ENCODE results near the gene JAG1. TPM values are rescaled to one million over a fixed set of nuclear protein-coding genes. Genes with fewer than 3 reads are reported as not detected.

JAG1 gene
- total RNA-seq, 1 donor from 2014 or later = 278 TPM

DNA sequence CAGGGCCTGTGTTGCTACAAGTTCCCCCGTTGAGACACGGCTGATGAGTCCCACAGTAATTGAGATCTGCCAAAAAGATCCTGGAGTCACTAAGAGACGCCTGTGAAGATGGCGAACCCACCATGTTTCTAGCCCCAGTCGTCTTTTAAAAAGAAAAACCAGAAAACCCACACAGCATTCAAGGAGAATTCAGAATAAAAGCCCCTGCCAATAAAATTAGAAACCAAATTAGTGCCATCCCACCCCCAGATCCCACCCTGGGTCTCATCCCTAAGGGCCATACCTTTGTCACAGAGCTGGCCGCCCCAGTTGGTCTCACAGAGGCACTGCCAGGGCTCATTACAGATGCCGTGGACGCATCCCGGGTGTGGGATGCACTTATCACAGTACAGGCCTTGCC lies 21.6 kb downstream of the JAG1 start:
- H3K4me1 ChIP-seq (ENCODE audit: insufficient read depth, low read length) = peaks cover 78% of the 10 kb centered on the region
- TF ChIP-seq, protein P1, sequence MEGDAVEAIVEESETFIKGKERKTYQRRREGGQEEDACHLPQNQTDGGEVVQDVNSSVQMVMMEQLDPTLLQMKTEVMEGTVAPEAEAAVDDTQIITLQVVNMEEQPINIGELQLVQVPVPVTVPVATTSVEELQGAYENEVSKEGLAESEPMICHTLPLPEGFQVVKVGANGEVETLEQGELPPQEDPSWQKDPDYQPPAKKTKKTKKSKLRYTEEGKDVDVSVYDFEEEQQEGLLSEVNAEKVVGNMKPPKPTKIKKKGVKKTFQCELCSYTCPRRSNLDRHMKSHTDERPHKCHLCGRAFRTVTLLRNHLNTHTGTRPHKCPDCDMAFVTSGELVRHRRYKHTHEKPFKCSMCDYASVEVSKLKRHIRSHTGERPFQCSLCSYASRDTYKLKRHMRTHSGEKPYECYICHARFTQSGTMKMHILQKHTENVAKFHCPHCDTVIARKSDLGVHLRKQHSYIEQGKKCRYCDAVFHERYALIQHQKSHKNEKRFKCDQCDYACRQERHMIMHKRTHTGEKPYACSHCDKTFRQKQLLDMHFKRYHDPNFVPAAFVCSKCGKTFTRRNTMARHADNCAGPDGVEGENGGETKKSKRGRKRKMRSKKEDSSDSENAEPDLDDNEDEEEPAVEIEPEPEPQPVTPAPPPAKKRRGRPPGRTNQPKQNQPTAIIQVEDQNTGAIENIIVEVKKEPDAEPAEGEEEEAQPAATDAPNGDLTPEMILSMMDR (IDR thresholded peaks at IDR 0.05; ENCODE audit: insufficient read depth, low read depth, low read length) = no peak
- TF ChIP-seq EZH2 (IDR thresholded peaks at IDR 0.05; ENCODE audit: insufficient read depth, low read length) = no peak
- peaks cover 87% of the 10 kb centered on the region for H3K4me1 Mint-ChIP-seq (ENCODE audit: low read depth, unreplicated experiment)
- H3K27ac Mint-ChIP-seq (ENCODE audit: unreplicated experiment) = peak overlapping the region; percentile 82
- H3K9ac ChIP-seq (ENCODE audit: low read length) = peak overlapping the region; percentile 82
- H3K4me3 Mint-ChIP-seq (ENCODE audit: unreplicated experiment) = peak overlapping the region; percentile 73
- H3K9me3 ChIP-seq (ENCODE audit: insufficient read depth, low read depth, low read length) = no peaks in the 10 kb centered on the region
- H2AFZ ChIP-seq (ENCODE audit: low read depth, low read length) = no peak overlapping the region
- DNase-seq (ENCODE audit: low read depth) (no peak), FAIRE-seq (no peak)
- no peaks in the 10 kb centered on the region for H3K9me3 Mint-ChIP-seq (ENCODE audit: unreplicated experiment)
- peak overlapping the region; percentile 77 for H3K4me2 ChIP-seq (ENCODE audit: low read length)
- peaks cover 35% of the 10 kb centered on the region for H3K36me3 Mint-ChIP-seq (ENCODE audit: low read depth, unreplicated experiment)
- peaks cover 28% of the 10 kb centered on the region for H4K20me1 ChIP-seq (ENCODE audit: insufficient read depth, low read length)
- peaks cover 30% of the 10 kb centered on the region for H3K79me2 ChIP-seq (ENCODE audit: insufficient read depth, low read length)
- no peaks in the 10 kb centered on the region for H3K27me3 Mint-ChIP-seq (ENCODE audit: low read depth, unreplicated experiment)
- H3K4me3 ChIP-seq (ENCODE audit: insufficient read depth, low read depth, low read length) = no peak overlapping the region
- H3K27me3 ChIP-seq (ENCODE audit: insufficient read depth, low read length) = no peaks in the 10 kb centered on the region
- H3K27ac ChIP-seq (ENCODE audit: low read depth, low read length) = peak overlapping the region; percentile 92
- H3K36me3 ChIP-seq (ENCODE audit: insufficient read depth, low read length) = peaks cover 20% of the 10 kb centered on the region

- no peaks in the 10 kb centered on the region for H3K27me3 ChIP-seq (ENCODE audit: insufficient read depth, low read length)
These were observed 22.4 kb downstream of the JAG1 start for GRCh38 chr20:10651227-10651990.

More at GRCh38 chr20:10651227-10651990, 22.4 kb downstream of the JAG1 start:
- Histone ChIP-seq H3K4me3 (ENCODE audit: insufficient read depth, low read depth, low read length) (no peak overlapping the region), H3K4me2 (ENCODE audit: low read length) (peak overlapping the region; percentile 77), H3K9me3 (ENCODE audit: insufficient read depth, low read depth, low read length) (no peaks in the 10 kb centered on the region), H3K9ac (ENCODE audit: low read length) (peak overlapping the region; percentile 82), H4K20me1 (ENCODE audit: insufficient read depth, low read length) (peaks cover 32% of the 10 kb centered on the region), H3K4me1 (ENCODE audit: insufficient read depth, low read length) (peaks cover 78% of the 10 kb centered on the region), H3K79me2 (ENCODE audit: insufficient read depth, low read length) (peaks cover 32% of the 10 kb centered on the region), H2AFZ (ENCODE audit: low read depth, low read length) (no peak overlapping the region), H3K27ac (ENCODE audit: low read depth, low read length) (peak overlapping the region; percentile 92), H3K36me3 (ENCODE audit: insufficient read depth, low read length) (peaks cover 24% of the 10 kb centered on the region)
- Mint-ChIP-seq H3K9me3 (ENCODE audit: unreplicated experiment) (no peaks in the 10 kb centered on the region), H3K4me1 (ENCODE audit: low read depth, unreplicated experiment) (peaks cover 89% of the 10 kb centered on the region), H3K4me3 (ENCODE audit: unreplicated experiment) (peak overlapping the region; percentile 73), H3K27me3 (ENCODE audit: low read depth, unreplicated experiment) (no peaks in the 10 kb centered on the region), H3K36me3 (ENCODE audit: low read depth, unreplicated experiment) (peaks cover 34% of the 10 kb centered on the region), H3K27ac (ENCODE audit: unreplicated experiment) (peak overlapping the region; percentile 82)
- DNase-seq (ENCODE audit: low read depth) (peak; percentile 73), FAIRE-seq (peak; percentile 17)
- no peak for TF ChIP-seq EZH2 (IDR thresholded peaks at IDR 0.05; ENCODE audit: insufficient read depth, low read length)
- TF ChIP-seq, protein P1 (IDR thresholded peaks at IDR 0.05; ENCODE audit: insufficient read depth, low read depth, low read length) = no peak

Measured in astrocyte (in vitro differentiated cells and primary cell).